Measurements from ENCODE around the gene ACTG1. TPM values are rescaled to one million over a fixed set of nuclear protein-coding genes. Genes with fewer than 3 reads are reported as not detected.

The ACTG1 gene
- total and polyA plus RNA-seq, 9 of the 15 experiments (the other 6 are each of a cell fraction or from before 2014, with no cell fraction given), result 224 to 1,775 (median 568) TPM

GRCh38 chr17:81519284-81520020 lies 6.9 kb upstream of the ACTG1 start (continued):
- TF ChIP-seq, protein P1, sequence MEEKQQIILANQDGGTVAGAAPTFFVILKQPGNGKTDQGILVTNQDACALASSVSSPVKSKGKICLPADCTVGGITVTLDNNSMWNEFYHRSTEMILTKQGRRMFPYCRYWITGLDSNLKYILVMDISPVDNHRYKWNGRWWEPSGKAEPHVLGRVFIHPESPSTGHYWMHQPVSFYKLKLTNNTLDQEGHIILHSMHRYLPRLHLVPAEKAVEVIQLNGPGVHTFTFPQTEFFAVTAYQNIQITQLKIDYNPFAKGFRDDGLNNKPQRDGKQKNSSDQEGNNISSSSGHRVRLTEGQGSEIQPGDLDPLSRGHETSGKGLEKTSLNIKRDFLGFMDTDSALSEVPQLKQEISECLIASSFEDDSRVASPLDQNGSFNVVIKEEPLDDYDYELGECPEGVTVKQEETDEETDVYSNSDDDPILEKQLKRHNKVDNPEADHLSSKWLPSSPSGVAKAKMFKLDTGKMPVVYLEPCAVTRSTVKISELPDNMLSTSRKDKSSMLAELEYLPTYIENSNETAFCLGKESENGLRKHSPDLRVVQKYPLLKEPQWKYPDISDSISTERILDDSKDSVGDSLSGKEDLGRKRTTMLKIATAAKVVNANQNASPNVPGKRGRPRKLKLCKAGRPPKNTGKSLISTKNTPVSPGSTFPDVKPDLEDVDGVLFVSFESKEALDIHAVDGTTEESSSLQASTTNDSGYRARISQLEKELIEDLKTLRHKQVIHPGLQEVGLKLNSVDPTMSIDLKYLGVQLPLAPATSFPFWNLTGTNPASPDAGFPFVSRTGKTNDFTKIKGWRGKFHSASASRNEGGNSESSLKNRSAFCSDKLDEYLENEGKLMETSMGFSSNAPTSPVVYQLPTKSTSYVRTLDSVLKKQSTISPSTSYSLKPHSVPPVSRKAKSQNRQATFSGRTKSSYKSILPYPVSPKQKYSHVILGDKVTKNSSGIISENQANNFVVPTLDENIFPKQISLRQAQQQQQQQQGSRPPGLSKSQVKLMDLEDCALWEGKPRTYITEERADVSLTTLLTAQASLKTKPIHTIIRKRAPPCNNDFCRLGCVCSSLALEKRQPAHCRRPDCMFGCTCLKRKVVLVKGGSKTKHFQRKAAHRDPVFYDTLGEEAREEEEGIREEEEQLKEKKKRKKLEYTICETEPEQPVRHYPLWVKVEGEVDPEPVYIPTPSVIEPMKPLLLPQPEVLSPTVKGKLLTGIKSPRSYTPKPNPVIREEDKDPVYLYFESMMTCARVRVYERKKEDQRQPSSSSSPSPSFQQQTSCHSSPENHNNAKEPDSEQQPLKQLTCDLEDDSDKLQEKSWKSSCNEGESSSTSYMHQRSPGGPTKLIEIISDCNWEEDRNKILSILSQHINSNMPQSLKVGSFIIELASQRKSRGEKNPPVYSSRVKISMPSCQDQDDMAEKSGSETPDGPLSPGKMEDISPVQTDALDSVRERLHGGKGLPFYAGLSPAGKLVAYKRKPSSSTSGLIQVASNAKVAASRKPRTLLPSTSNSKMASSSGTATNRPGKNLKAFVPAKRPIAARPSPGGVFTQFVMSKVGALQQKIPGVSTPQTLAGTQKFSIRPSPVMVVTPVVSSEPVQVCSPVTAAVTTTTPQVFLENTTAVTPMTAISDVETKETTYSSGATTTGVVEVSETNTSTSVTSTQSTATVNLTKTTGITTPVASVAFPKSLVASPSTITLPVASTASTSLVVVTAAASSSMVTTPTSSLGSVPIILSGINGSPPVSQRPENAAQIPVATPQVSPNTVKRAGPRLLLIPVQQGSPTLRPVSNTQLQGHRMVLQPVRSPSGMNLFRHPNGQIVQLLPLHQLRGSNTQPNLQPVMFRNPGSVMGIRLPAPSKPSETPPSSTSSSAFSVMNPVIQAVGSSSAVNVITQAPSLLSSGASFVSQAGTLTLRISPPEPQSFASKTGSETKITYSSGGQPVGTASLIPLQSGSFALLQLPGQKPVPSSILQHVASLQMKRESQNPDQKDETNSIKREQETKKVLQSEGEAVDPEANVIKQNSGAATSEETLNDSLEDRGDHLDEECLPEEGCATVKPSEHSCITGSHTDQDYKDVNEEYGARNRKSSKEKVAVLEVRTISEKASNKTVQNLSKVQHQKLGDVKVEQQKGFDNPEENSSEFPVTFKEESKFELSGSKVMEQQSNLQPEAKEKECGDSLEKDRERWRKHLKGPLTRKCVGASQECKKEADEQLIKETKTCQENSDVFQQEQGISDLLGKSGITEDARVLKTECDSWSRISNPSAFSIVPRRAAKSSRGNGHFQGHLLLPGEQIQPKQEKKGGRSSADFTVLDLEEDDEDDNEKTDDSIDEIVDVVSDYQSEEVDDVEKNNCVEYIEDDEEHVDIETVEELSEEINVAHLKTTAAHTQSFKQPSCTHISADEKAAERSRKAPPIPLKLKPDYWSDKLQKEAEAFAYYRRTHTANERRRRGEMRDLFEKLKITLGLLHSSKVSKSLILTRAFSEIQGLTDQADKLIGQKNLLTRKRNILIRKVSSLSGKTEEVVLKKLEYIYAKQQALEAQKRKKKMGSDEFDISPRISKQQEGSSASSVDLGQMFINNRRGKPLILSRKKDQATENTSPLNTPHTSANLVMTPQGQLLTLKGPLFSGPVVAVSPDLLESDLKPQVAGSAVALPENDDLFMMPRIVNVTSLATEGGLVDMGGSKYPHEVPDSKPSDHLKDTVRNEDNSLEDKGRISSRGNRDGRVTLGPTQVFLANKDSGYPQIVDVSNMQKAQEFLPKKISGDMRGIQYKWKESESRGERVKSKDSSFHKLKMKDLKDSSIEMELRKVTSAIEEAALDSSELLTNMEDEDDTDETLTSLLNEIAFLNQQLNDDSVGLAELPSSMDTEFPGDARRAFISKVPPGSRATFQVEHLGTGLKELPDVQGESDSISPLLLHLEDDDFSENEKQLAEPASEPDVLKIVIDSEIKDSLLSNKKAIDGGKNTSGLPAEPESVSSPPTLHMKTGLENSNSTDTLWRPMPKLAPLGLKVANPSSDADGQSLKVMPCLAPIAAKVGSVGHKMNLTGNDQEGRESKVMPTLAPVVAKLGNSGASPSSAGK (IDR thresholded peaks at IDR 0.05), result peak; percentile 58; the same call in 1 of the 2 replicates
- TF ChIP-seq ZFP36 (IDR thresholded peaks at IDR 0.05; ENCODE audit: low read depth, low read length, partially characterized antibody), result no peak
- TF ChIP-seq, protein P2, sequence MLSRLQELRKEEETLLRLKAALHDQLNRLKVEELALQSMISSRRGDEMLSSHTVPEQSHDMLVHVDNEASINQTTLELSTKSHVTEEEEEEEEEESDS (CRISPR knock-in tag; IDR thresholded peaks at IDR 0.05), result no peak
- TF ChIP-seq KLF10 (CRISPR knock-in tag; IDR thresholded peaks at IDR 0.05), result no peak
- TF ChIP-seq SNRNP70 (optimal IDR thresholded peaks at IDR 0.05; ENCODE audit: low read depth, low read length), result no peak
- TF ChIP-seq, protein P3, sequence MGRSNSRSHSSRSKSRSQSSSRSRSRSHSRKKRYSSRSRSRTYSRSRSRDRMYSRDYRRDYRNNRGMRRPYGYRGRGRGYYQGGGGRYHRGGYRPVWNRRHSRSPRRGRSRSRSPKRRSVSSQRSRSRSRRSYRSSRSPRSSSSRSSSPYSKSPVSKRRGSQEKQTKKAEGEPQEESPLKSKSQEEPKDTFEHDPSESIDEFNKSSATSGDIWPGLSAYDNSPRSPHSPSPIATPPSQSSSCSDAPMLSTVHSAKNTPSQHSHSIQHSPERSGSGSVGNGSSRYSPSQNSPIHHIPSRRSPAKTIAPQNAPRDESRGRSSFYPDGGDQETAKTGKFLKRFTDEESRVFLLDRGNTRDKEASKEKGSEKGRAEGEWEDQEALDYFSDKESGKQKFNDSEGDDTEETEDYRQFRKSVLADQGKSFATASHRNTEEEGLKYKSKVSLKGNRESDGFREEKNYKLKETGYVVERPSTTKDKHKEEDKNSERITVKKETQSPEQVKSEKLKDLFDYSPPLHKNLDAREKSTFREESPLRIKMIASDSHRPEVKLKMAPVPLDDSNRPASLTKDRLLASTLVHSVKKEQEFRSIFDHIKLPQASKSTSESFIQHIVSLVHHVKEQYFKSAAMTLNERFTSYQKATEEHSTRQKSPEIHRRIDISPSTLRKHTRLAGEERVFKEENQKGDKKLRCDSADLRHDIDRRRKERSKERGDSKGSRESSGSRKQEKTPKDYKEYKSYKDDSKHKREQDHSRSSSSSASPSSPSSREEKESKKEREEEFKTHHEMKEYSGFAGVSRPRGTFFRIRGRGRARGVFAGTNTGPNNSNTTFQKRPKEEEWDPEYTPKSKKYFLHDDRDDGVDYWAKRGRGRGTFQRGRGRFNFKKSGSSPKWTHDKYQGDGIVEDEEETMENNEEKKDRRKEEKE (IDR thresholded peaks at IDR 0.05; ENCODE audit: borderline replicate concordance in 1 of 2, control insufficient read depth in 1 of 2, low read depth in 2 of 2, low read length in 1 of 2), result no peak
- no peak for TF ChIP-seq SP2 (IDR thresholded peaks at IDR 0.05; ENCODE audit: extremely low read depth, low read depth, low read length, poor library complexity, severe bottlenecking)
- TF ChIP-seq RCOR1 (IDR thresholded peaks at IDR 0.05; ENCODE audit: borderline replicate concordance in 1 of 2, low read depth in 2 of 2, low read length in 2 of 2), result no peak
- no peak for TF ChIP-seq STAT5B (CRISPR knock-in tag; IDR thresholded peaks at IDR 0.05)
- TF ChIP-seq SMAD2 (IDR thresholded peaks at IDR 0.05; ENCODE audit: low read depth, low read length), result no peak
- TF ChIP-seq EZH2 (IDR thresholded peaks at IDR 0.05; ENCODE audit: borderline replicate concordance, low read depth, low read length), result no peak
- TF ChIP-seq KAT2B (IDR thresholded peaks at IDR 0.05; ENCODE audit: low read depth, low read length), result no peak

Data from K562 (cell line).